Liver (tissue), 9 donors: Measurements from ENCODE around the gene SLC16A4. TPM values are rescaled to one million over a fixed set of nuclear protein-coding genes. Genes with fewer than 3 reads are reported as not detected.

ENCODE experiments used
- DNase-seq: peaks from one replicate; pipeline ENCODE4 v3.0.0-alpha.2; 2017; ENCODE audit warnings: low spot score
- H3K27ac ChIP-seq, 2 donors: one replicate each; pipeline ENCODE4 v1.7.0; 2013; ENCODE audit warnings: inconsistent platforms in 2 of 2, low read length in 2 of 2, control low read depth in 1 of 2, low read depth in 1 of 2, mild to moderate bottlenecking in 1 of 2
- H3K27me3 ChIP-seq, 4 donors: one replicate each; pipeline versions ENCODE4 v1.6.1 to v1.7.0; 2013; ENCODE audit warnings: low read length in 3 of 4, inconsistent platforms in 1 of 4, mild to moderate bottlenecking in 1 of 4, moderate library complexity in 1 of 4; ENCODE audit not compliant: control insufficient read depth in 4 of 4, insufficient read depth in 4 of 4
- H3K36me3 ChIP-seq, 4 donors: one replicate each; pipeline versions ENCODE4 v1.6.1 to v1.7.0; 2013; ENCODE audit warnings: low read length in 3 of 4, mild to moderate bottlenecking in 3 of 4, low read depth in 1 of 4, moderate library complexity in 1 of 4; ENCODE audit not compliant: control insufficient read depth in 4 of 4, insufficient read depth in 3 of 4
- H3K4me1 ChIP-seq, 4 donors: one replicate each; pipeline versions ENCODE4 v1.6.1 to v1.7.0; 2013; ENCODE audit warnings: low read length in 3 of 4, mild to moderate bottlenecking in 3 of 4, moderate library complexity in 1 of 4; ENCODE audit not compliant: control insufficient read depth in 4 of 4, insufficient read depth in 4 of 4
- H3K4me3 ChIP-seq, 3 donors: one replicate each; pipeline versions ENCODE4 v1.6.1 to v1.7.0; 2013; ENCODE audit warnings: low read length in 3 of 3, control low read depth in 1 of 3, low read depth in 1 of 3, mild to moderate bottlenecking in 1 of 3
- H3K9ac ChIP-seq, 2 donors: one replicate each; pipeline ENCODE4 v1.7.0; 2013; ENCODE audit warnings: low read length in 2 of 2, mild to moderate bottlenecking in 2 of 2, moderate library complexity in 2 of 2, control low read depth in 1 of 2, low read depth in 1 of 2
- H3K9me3 ChIP-seq, 4 donors: one replicate each; pipeline versions ENCODE4 v1.6.1 to v1.7.0; 2013; ENCODE audit warnings: low read length in 3 of 4; ENCODE audit not compliant: control insufficient read depth in 4 of 4
- ATF3 ChIP-seq: IDR thresholded peaks from 2 replicates; pipeline ENCODE4 v1.6.1; 2016; ENCODE audit warnings: antibody characterized with exemption
- CTCF ChIP-seq: fragments of 150-350 bp; IDR thresholded peaks from 2 replicates; pipeline ENCODE4 v1.5.1; 2017; ENCODE audit warnings: improper control_type of control experiment, low read depth, low read length; ENCODE audit not compliant: missing input control
- EGR1 ChIP-seq, 2 donors: IDR thresholded peaks; 2 replicates each; pipeline ENCODE4 v1.6.1; 2016 to 2018; ENCODE audit warnings: antibody characterized with exemption in 2 of 2, low read depth in 2 of 2
- FOXA1 ChIP-seq: IDR thresholded peaks from 2 replicates; pipeline ENCODE4 v1.6.1; 2016; ENCODE audit warnings: antibody characterized with exemption
- FOXA2 ChIP-seq: IDR thresholded peaks from 2 replicates; pipeline ENCODE4 v1.6.1; 2016; ENCODE audit warnings: antibody characterized with exemption
- GABPA ChIP-seq, 2 donors: IDR thresholded peaks in 1 of 2; conservative IDR thresholded peaks in 1 of 2; 2 replicates each; pipeline ENCODE4 v1.6.1; 2016; ENCODE audit warnings: antibody characterized with exemption in 2 of 2, mild to moderate bottlenecking in 1 of 2, moderate library complexity in 1 of 2
- HNF4G ChIP-seq: IDR thresholded peaks from 2 replicates; pipeline ENCODE4 v1.6.1; 2016; ENCODE audit warnings: antibody characterized with exemption
- JUND ChIP-seq, 2 donors: IDR thresholded peaks; 2 replicates each; pipeline ENCODE4 v1.6.1; 2016; ENCODE audit warnings: antibody characterized with exemption in 2 of 2
- MAX ChIP-seq: IDR thresholded peaks from 2 replicates; pipeline ENCODE4 v1.6.1; 2016; ENCODE audit warnings: antibody characterized with exemption
- NR2F2 ChIP-seq: IDR thresholded peaks from 2 replicates; pipeline ENCODE4 v1.6.1; 2016; ENCODE audit warnings: antibody characterized with exemption
- RAD21 ChIP-seq, 2 donors: IDR thresholded peaks; 2 replicates each; pipeline ENCODE4 v1.6.1; 2016; ENCODE audit warnings: antibody characterized with exemption in 2 of 2, mild to moderate bottlenecking in 2 of 2
- REST ChIP-seq: IDR thresholded peaks from 2 replicates; pipeline ENCODE4 v1.6.1; 2016; ENCODE audit warnings: antibody characterized with exemption, mild to moderate bottlenecking
- RXRA ChIP-seq, 2 donors: IDR thresholded peaks; 2 replicates each; pipeline ENCODE4 v1.6.1; 2017 to 2018; ENCODE audit warnings: antibody characterized with exemption in 2 of 2, mild to moderate bottlenecking in 1 of 2
- SP1 ChIP-seq: IDR thresholded peaks from 2 replicates; pipeline ENCODE4 v1.6.1; 2018; ENCODE audit warnings: antibody characterized with exemption, mild to moderate bottlenecking
- TAF1 ChIP-seq: conservative IDR thresholded peaks from 2 replicates; pipeline ENCODE4 v1.6.1; 2016; ENCODE audit warnings: antibody characterized with exemption, mild to moderate bottlenecking
- YY1 ChIP-seq: IDR thresholded peaks from 2 replicates; pipeline ENCODE4 v1.6.1; 2016; ENCODE audit warnings: antibody characterized with exemption, mild to moderate bottlenecking
- ZBTB33 ChIP-seq: IDR thresholded peaks from 2 replicates; pipeline ENCODE4 v1.6.1; 2016; ENCODE audit warnings: antibody characterized with exemption
- WGBS: extraction: QIAGEN DNeasy Blood & Tissue Kit; methylation state at CpG from one replicate; pipeline ENCODE4 v1.1.7; 2013; 5-methylcytosine and 5-hydroxymethylcytosine counted together
- polyA plus RNA-seq, 2 donors: library from polyadenylated mRNA; stranded (reverse) in 1 of 2; unstranded in 1 of 2; fragments of 200-250 nt in 1 of 2; fragments of >200 nt in 1 of 2; fragmentation: Nextera tagmentation in 1 of 2; extraction: Ambion mirVana in 1 of 2; gene quantifications; one replicate each; pipeline versions ENCODE4 v1.2.1 to v1.2.3, GENCODE V29; 2013 to 2015
- total RNA-seq, 2 donors: library from RNA; depleted of rRNA; stranded (reverse); fragments of >200 nt; gene quantifications; one replicate each; pipeline ENCODE4 v1.2.3, GENCODE V29; 2014
- donor health status: healthy.
- donor health status: healthy.
- donor health status: healthy.
- donor health status: healthy.
- donor health status: healthy.

The SLC16A4 gene
- total and polyA plus RNA-seq, 4 donors = 0.72 to 1.8 (median 1.6) TPM

- peaks cover 1 to 7% (median 4%) of the 10 kb centered on the region in 4 donors for H3K36me3 ChIP-seq
- H3K27me3 ChIP-seq = no peaks in the 10 kb centered on the region
- H3K4me1 ChIP-seq = peaks cover 18 to 67% (median 51%) of the 10 kb centered on the region in 4 donors
- H3K9ac ChIP-seq = peak overlapping the region; percentile 68 to 91
- WGBS = 11% methylated on average over 9 of the region's 9 CpGs
- no peak for TF ChIP-seq REST
- no peak for TF ChIP-seq ATF3
- TF ChIP-seq CTCF = no peak
- no peak for TF ChIP-seq HNF4G
- no peak for TF ChIP-seq GABPA (IDR thresholded peaks at IDR 0.05 in 1 of 2, conservative IDR thresholded peaks at IDR 0.05 in 1 of 2)
- TF ChIP-seq JUND (IDR thresholded peaks at IDR 0.05) = no peak
- no peak for TF ChIP-seq FOXA2
- TF ChIP-seq ZBTB33 = no peak
- no peak for TF ChIP-seq SP1
- H3K27ac ChIP-seq = peak overlapping the region; percentile 87 to 93
- no peaks in the 10 kb centered on the region for H3K9me3 ChIP-seq
- no peak for DNase-seq
- H3K4me3 ChIP-seq = peak overlapping the region; percentile 82 to 96 (median 91)
These were observed 50.7 kb downstream of the SLC16A4 start for GRCh38 chr1:110340207-110340468.

GRCh38 chr1:110339407-110340206 lies 51.2 kb downstream of the SLC16A4 start:
- DNase-seq = no peak
- peak overlapping the region; percentile 82 to 96 (median 91) for H3K4me3 ChIP-seq
- under 1% methylated on average over 77 of the region's 77 CpGs for WGBS
- peaks cover 1 to 7% (median 4%) of the 10 kb centered on the region in 4 donors for H3K36me3 ChIP-seq
- H3K27ac ChIP-seq = peak overlapping the region; percentile 87 to 93
- no peaks in the 10 kb centered on the region for H3K27me3 ChIP-seq
- H3K4me1 ChIP-seq = peaks cover 18 to 65% (median 51%) of the 10 kb centered on the region in 4 donors
- peak overlapping the region; percentile 68 to 91 for H3K9ac ChIP-seq
- no peaks in the 10 kb centered on the region for H3K9me3 ChIP-seq
- TF ChIP-seq RXRA (IDR thresholded peaks at IDR 0.05) (peak; percentile 22 to 45), TAF1 (peak; percentile 26), NR2F2 (peak; percentile 9), RAD21 (IDR thresholded peaks at IDR 0.05) (no peak), FOXA1 (no peak), HNF4G (no peak), ZBTB33 (no peak), MAX (no peak), ATF3 (no peak), EGR1 (IDR thresholded peaks at IDR 0.05; ENCODE audit: low read depth in 2 of 2) (peak in 1 of 2 donors; percentile 22), YY1 (peak; percentile 99), SP1 (no peak), REST (no peak)
